ENCODE measurements around the gene TRPV6.

TRPV6 gene

GRCh38 chr7:142847353-142847752 is 38.2 kb downstream of the TRPV6 start:
- no peak for DNase-seq

- DNase-seq, result no peak
These were observed 43.2 kb downstream of the TRPV6 start for GRCh38 chr7:142842251-142842766.

- no peak for DNase-seq
These were observed 46.9 kb downstream of the TRPV6 start for GRCh38 chr7:142838461-142839213.

- DNase-seq, result no peak
These were observed 49.1 kb downstream of the TRPV6 start for GRCh38 chr7:142836426-142836825.

GRCh38 chr7:142835487-142835886 is 50.1 kb downstream of the TRPV6 start:
- no peak for DNase-seq

GRCh38 chr7:142833174-142834048 is 52.1 kb downstream of the TRPV6 start:
- DNase-seq, result no peak

GRCh38 chr7:142832417-142832816 is 53.1 kb downstream of the TRPV6 start:
- DNase-seq, result no peak

GRCh38 chr7:142827951-142828500 is 57.5 kb downstream of the TRPV6 start:
- no peak for DNase-seq

GRCh38 chr7:142822714-142823113 is 62.8 kb downstream of the TRPV6 start:
- no peak for DNase-seq
